Endodermal cell (in vitro differentiated cells): ENCODE results near the gene SND1. TPM values are rescaled to one million over a fixed set of nuclear protein-coding genes. Genes with fewer than 3 reads are reported as not detected.

Experiments
- DNase-seq: peaks from one replicate; pipeline ENCODE4 v3.0.0-alpha.2; 2017
- H3K27ac ChIP-seq: 2 replicates; pipeline ENCODE4 v1.5.1; 2013; ENCODE audit warnings: mild to moderate bottlenecking, low read depth, low read length, moderate library complexity
- H3K27me3 ChIP-seq: 2 replicates; pipeline ENCODE4 v1.6.1; 2013; ENCODE audit warnings: mild to moderate bottlenecking, low read length, moderate library complexity; ENCODE audit not compliant: insufficient read depth, control insufficient read depth, poor library complexity, severe bottlenecking
- H3K36me3 ChIP-seq: 2 replicates; pipeline ENCODE4 v1.7.0; 2013; ENCODE audit warnings: mild to moderate bottlenecking, low read length, moderate library complexity; ENCODE audit not compliant: control insufficient read depth, insufficient read depth
- H3K4me1 ChIP-seq: one replicate; pipeline ENCODE4 v1.7.0; 2013; ENCODE audit warnings: low read length; ENCODE audit not compliant: control insufficient read depth, insufficient read depth
- H3K4me3 ChIP-seq: 2 replicates; pipeline ENCODE4 v1.5.1; 2013; ENCODE audit warnings: mild to moderate bottlenecking, low read length, moderate library complexity
- H3K9ac ChIP-seq: 2 replicates; pipeline ENCODE4 v1.6.1; 2013; ENCODE audit warnings: mild to moderate bottlenecking, low read length, moderate library complexity; ENCODE audit not compliant: poor library complexity, severe bottlenecking; ENCODE audit errors: extremely low read depth
- H3K9me3 ChIP-seq: 2 replicates; pipeline ENCODE4 v1.6.1; 2013; ENCODE audit warnings: mild to moderate bottlenecking, low read length, moderate library complexity; ENCODE audit not compliant: control insufficient read depth
- H3K27ac Mint-ChIP-seq: 2 replicates; pipeline ENCODE4 v1.8.0; 2020; ENCODE audit warnings: mixed read lengths
- H3K27me3 Mint-ChIP-seq: 2 replicates; pipeline ENCODE4 v1.8.0; 2021; ENCODE audit warnings: mild to moderate bottlenecking, mixed read lengths; ENCODE audit not compliant: insufficient read depth
- H3K36me3 Mint-ChIP-seq: 2 replicates; pipeline ENCODE4 v1.8.0; 2020; ENCODE audit warnings: low read depth, mixed read lengths
- H3K4me1 Mint-ChIP-seq: 2 replicates; pipeline ENCODE4 v1.8.0; 2020; ENCODE audit warnings: mixed read lengths
- H3K4me3 Mint-ChIP-seq: 2 replicates; pipeline ENCODE4 v1.8.0; 2020; ENCODE audit warnings: mild to moderate bottlenecking, moderate library complexity, mixed read lengths
- H3K9me3 Mint-ChIP-seq: 2 replicates; pipeline ENCODE4 v1.8.0; 2020; ENCODE audit warnings: mild to moderate bottlenecking, mixed read lengths
- WGBS, 2 experiments: methylation state at CpG; one replicate each; pipeline versions ENCODE4 v1.1.5 to v1.1.7; 2013; ENCODE audit warnings: missing lambda C conversion rate in 2 of 2, mixed read lengths in 1 of 2; ENCODE audit not compliant: insufficient coverage in 1 of 2, insufficient read length in 1 of 2; 5-methylcytosine and 5-hydroxymethylcytosine counted together
- total RNA-seq, 2 donors: library from RNA; stranded (reverse); fragmentation: NEBNext Ultra II Directional in 1 of 2; extraction: Animal tissue kit (Norgen Biotek cat#: 25700) in 1 of 2; gene quantifications; 2 replicates in 1 of 2; 3 replicates in 1 of 2; pipeline ENCODE4 v1.2.1, GENCODE V29; 2021
- TF ChIP-seq, protein P1 (sequence below): fragments of 200-600 bp; sonication (generic); conservative IDR thresholded peaks from 2 replicates; pipeline ENCODE4 v1.5.0; 2021; ENCODE audit warnings: antibody characterized with exemption, mild to moderate bottlenecking

The SND1 gene
- total RNA-seq, 2 donors from 2014 or later = 240 to 267 TPM

DNA sequence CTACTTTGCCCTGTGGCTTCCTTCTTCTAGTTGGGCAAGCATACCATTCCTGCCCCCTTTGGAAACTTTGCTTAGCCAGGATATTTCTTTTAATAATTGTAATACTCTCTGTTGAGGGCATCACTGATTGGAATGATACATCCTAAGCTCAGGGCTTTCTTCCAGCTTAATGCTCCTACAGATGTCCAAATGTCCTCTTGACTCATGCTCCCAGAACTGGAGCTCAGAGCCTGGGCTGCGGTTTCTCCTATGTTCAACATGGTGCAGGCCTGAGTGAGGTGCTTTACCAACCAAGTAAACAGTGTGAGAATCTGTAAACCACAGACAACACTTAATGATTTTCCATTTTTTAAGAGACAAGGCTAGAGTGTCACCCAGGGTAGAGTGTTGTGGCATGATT, 270.7 kb downstream of the SND1 start:
- H3K4me3 Mint-ChIP-seq = no peak overlapping the region

DNA sequence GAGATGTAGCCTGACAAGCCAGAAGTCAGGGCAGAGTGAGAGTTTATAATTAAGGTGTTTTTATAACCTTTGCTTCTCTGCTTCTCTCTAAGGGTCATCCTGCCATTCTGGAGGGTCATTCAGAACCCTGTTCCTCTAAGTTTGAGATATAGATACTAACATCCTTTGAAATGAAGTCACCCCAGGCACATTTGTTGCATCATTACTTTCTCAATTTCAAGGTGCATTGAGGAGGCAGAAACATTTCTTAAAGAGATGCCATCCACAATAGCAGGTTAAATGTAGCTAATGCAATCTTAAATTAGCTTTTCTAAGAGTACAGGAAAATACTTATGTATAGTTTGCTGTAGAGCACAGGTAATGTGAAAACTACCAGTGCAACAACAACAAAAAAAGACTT, 272.9 kb downstream of the SND1 start:
- no peak overlapping the region for H3K4me3 Mint-ChIP-seq
- DNase-seq = no peak
- H3K27ac ChIP-seq = no peak overlapping the region

More for the DNA sequence above, 270.7 kb downstream of the SND1 start:
- DNase-seq = no peak
- Mint-ChIP-seq H3K27me3 (no peaks in the 10 kb centered on the region), H3K36me3 (peaks cover 1% of the 10 kb centered on the region), H3K9me3 (no peaks in the 10 kb centered on the region), H3K4me1 (peaks cover 8% of the 10 kb centered on the region), H3K27ac (no peak overlapping the region)
- Histone ChIP-seq H3K9ac (no peak overlapping the region), H3K9me3 (no peaks in the 10 kb centered on the region), H3K27ac (no peak overlapping the region), H3K4me1 (no peaks in the 10 kb centered on the region), H3K36me3 (no peaks in the 10 kb centered on the region), H3K27me3 (no peaks in the 10 kb centered on the region), H3K4me3 (no peak overlapping the region)
- WGBS, 2 experiments = 86 to 94% methylated on average over 1 of the region's 1 CpG
- TF ChIP-seq, protein P1, sequence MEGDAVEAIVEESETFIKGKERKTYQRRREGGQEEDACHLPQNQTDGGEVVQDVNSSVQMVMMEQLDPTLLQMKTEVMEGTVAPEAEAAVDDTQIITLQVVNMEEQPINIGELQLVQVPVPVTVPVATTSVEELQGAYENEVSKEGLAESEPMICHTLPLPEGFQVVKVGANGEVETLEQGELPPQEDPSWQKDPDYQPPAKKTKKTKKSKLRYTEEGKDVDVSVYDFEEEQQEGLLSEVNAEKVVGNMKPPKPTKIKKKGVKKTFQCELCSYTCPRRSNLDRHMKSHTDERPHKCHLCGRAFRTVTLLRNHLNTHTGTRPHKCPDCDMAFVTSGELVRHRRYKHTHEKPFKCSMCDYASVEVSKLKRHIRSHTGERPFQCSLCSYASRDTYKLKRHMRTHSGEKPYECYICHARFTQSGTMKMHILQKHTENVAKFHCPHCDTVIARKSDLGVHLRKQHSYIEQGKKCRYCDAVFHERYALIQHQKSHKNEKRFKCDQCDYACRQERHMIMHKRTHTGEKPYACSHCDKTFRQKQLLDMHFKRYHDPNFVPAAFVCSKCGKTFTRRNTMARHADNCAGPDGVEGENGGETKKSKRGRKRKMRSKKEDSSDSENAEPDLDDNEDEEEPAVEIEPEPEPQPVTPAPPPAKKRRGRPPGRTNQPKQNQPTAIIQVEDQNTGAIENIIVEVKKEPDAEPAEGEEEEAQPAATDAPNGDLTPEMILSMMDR = no peak

GRCh38 chr7:127927348-127927696, 275.3 kb downstream of the SND1 start:
- Histone ChIP-seq H3K4me3 (no peak overlapping the region), H3K9me3 (peaks cover 17% of the 10 kb centered on the region), H3K9ac (no peak overlapping the region), H3K27me3 (no peaks in the 10 kb centered on the region), H3K36me3 (peaks cover 35% of the 10 kb centered on the region), H3K27ac (no peak overlapping the region), H3K4me1 (no peaks in the 10 kb centered on the region)
- H3K27me3 Mint-ChIP-seq = no peaks in the 10 kb centered on the region
- no peak for DNase-seq
- no peaks in the 10 kb centered on the region for H3K9me3 Mint-ChIP-seq
- peaks cover 8% of the 10 kb centered on the region for H3K4me1 Mint-ChIP-seq
- no peak overlapping the region for H3K27ac Mint-ChIP-seq
- TF ChIP-seq, protein P1 = no peak
- 94 to 100% methylated on average over 2 to 3 of the region's 3 CpGs for WGBS, 2 experiments
- no peak overlapping the region for H3K4me3 Mint-ChIP-seq
- H3K36me3 Mint-ChIP-seq = peaks cover 33% of the 10 kb centered on the region

More for the DNA sequence above, 272.9 kb downstream of the SND1 start:
- H3K4me3 ChIP-seq = no peak overlapping the region
- no peaks in the 10 kb centered on the region for H3K9me3 ChIP-seq
- Mint-ChIP-seq H3K4me1 (peaks cover 8% of the 10 kb centered on the region), H3K27me3 (no peaks in the 10 kb centered on the region), H3K9me3 (no peaks in the 10 kb centered on the region), H3K36me3 (peaks cover 12% of the 10 kb centered on the region), H3K27ac (no peak overlapping the region)
- H3K27me3 ChIP-seq = no peaks in the 10 kb centered on the region
- no peaks in the 10 kb centered on the region for H3K4me1 ChIP-seq
- H3K36me3 ChIP-seq = peaks cover 11% of the 10 kb centered on the region
- H3K9ac ChIP-seq = no peak overlapping the region
- TF ChIP-seq, protein P1 = no peak
